Memory B cell (primary cell): ENCODE results near the gene SLC1A4.
"Not testable (repeated sequence)": the region's sequence is repeated elsewhere in the genome, so short reads cannot be mapped to it uniquely, and the experiment has no call there.

Experiments used
- ATAC-seq: fragments of 150-1000 bp; cut with Tn5 transposase; 2 replicates; pipeline ENCODE4 v1.10.0; 2021; ENCODE audit warnings: low read depth, mild to moderate bottlenecking, moderate library complexity
- DNase-seq, 2 donors: peaks; one replicate each; pipeline ENCODE4 v3.0.0; 2022; ENCODE audit warnings: low spot score in 2 of 2
- H3K27ac Mint-ChIP-seq: one replicate; pipeline ENCODE4 v1.8.0; 2022; ENCODE audit warnings: mild to moderate bottlenecking, moderate library complexity, mixed read lengths
- H3K27me3 Mint-ChIP-seq: one replicate; pipeline ENCODE4 v1.8.0; 2022; ENCODE audit warnings: mixed read lengths
- H3K36me3 Mint-ChIP-seq: one replicate; pipeline ENCODE4 v1.8.0; 2022; ENCODE audit warnings: mild to moderate bottlenecking, mixed read lengths
- H3K4me1 Mint-ChIP-seq: one replicate; pipeline ENCODE4 v1.8.0; 2022; ENCODE audit warnings: mixed read lengths
- H3K4me3 Mint-ChIP-seq: one replicate; pipeline ENCODE4 v1.8.0; 2022; ENCODE audit warnings: mild to moderate bottlenecking, moderate library complexity, mixed read lengths
- H3K9me3 Mint-ChIP-seq: one replicate; pipeline ENCODE4 v1.8.0; 2022; ENCODE audit warnings: mixed read lengths

The SLC1A4 gene

GRCh38 chr2:65019675-65020195 is 30.5 kb downstream of the SLC1A4 start:
- H3K27ac Mint-ChIP-seq = peak overlapping the region; percentile 11
- peaks cover 18% of the 10 kb centered on the region for H3K4me1 Mint-ChIP-seq
- H3K27me3 Mint-ChIP-seq = no peaks in the 10 kb centered on the region
- H3K9me3 Mint-ChIP-seq = no peaks in the 10 kb centered on the region
- DNase-seq = no peak
- peaks cover 18% of the 10 kb centered on the region for H3K36me3 Mint-ChIP-seq
- no peak for ATAC-seq
- no peak overlapping the region for H3K4me3 Mint-ChIP-seq

- H3K27me3 Mint-ChIP-seq, H3K4me3 Mint-ChIP-seq: not testable (repeated sequence)
Observed at GRCh38 chr2:65020251-65020650, 31.1 kb downstream of the SLC1A4 start.

GRCh38 chr2:65020943-65021528 is 31.8 kb downstream of the SLC1A4 start:
- no peak overlapping the region for H3K27ac Mint-ChIP-seq
- ATAC-seq (no peak), DNase-seq (no peak)
- H3K36me3 Mint-ChIP-seq = peaks cover 18% of the 10 kb centered on the region
- no peak overlapping the region for H3K4me3 Mint-ChIP-seq
- H3K9me3 Mint-ChIP-seq = no peaks in the 10 kb centered on the region
- no peaks in the 10 kb centered on the region for H3K27me3 Mint-ChIP-seq
- H3K4me1 Mint-ChIP-seq = peaks cover 21% of the 10 kb centered on the region

More at GRCh38 chr2:65020251-65020650, 31.1 kb downstream of the SLC1A4 start:
- Mint-ChIP-seq H3K4me1 (peaks cover 14% of the 10 kb centered on the region), H3K36me3 (peaks cover 18% of the 10 kb centered on the region)
- ATAC-seq, DNase-seq, H3K27ac Mint-ChIP-seq, H3K9me3 Mint-ChIP-seq: not testable (repeated sequence)

- no peak overlapping the region for H3K4me3 Mint-ChIP-seq
- H3K27ac Mint-ChIP-seq = no peak overlapping the region
Observed at GRCh38 chr2:65021709-65022108, 32.5 kb downstream of the SLC1A4 start.

GRCh38 chr2:65022189-65022588 is 33.0 kb downstream of the SLC1A4 start:
- H3K27me3 Mint-ChIP-seq = no peaks in the 10 kb centered on the region
- H3K4me1 Mint-ChIP-seq = peaks cover 21% of the 10 kb centered on the region
- H3K36me3 Mint-ChIP-seq = peaks cover 16% of the 10 kb centered on the region
- H3K4me3 Mint-ChIP-seq = no peak overlapping the region
- H3K27ac Mint-ChIP-seq = no peak overlapping the region
- ATAC-seq = no peak
- H3K9me3 Mint-ChIP-seq = no peaks in the 10 kb centered on the region
- no peak for DNase-seq

More at GRCh38 chr2:65021709-65022108, 32.5 kb downstream of the SLC1A4 start:
- no peaks in the 10 kb centered on the region for H3K27me3 Mint-ChIP-seq
- DNase-seq = no peak
- peaks cover 17% of the 10 kb centered on the region for H3K36me3 Mint-ChIP-seq
- no peaks in the 10 kb centered on the region for H3K9me3 Mint-ChIP-seq
- no peak for ATAC-seq
- peaks cover 22% of the 10 kb centered on the region for H3K4me1 Mint-ChIP-seq

- H3K27ac Mint-ChIP-seq = peak overlapping the region; percentile 58
- H3K27me3 Mint-ChIP-seq = no peaks in the 10 kb centered on the region
- peaks cover 14% of the 10 kb centered on the region for H3K36me3 Mint-ChIP-seq
- DNase-seq = no peak
- no peak overlapping the region for H3K4me3 Mint-ChIP-seq
- ATAC-seq = no peak
- peaks cover 20% of the 10 kb centered on the region for H3K4me1 Mint-ChIP-seq
- H3K9me3 Mint-ChIP-seq = no peaks in the 10 kb centered on the region
Observed at GRCh38 chr2:65023742-65024141, 34.5 kb downstream of the SLC1A4 start.

GRCh38 chr2:65024149-65024829 is 35.1 kb downstream of the SLC1A4 start:
- H3K4me1 Mint-ChIP-seq = peaks cover 20% of the 10 kb centered on the region
- H3K27me3 Mint-ChIP-seq = no peaks in the 10 kb centered on the region
- peaks cover 9% of the 10 kb centered on the region for H3K36me3 Mint-ChIP-seq
- ATAC-seq (no peak), DNase-seq (no peak)
- H3K4me3 Mint-ChIP-seq = no peak overlapping the region
- H3K27ac Mint-ChIP-seq = no peak overlapping the region
- no peaks in the 10 kb centered on the region for H3K9me3 Mint-ChIP-seq

- peaks cover 9% of the 10 kb centered on the region for H3K36me3 Mint-ChIP-seq
- H3K4me1 Mint-ChIP-seq = peaks cover 23% of the 10 kb centered on the region
- H3K4me3 Mint-ChIP-seq = peak overlapping the region; percentile 53
- peak overlapping the region; percentile 96 for H3K27ac Mint-ChIP-seq
- ATAC-seq = peak; percentile 16
- no peaks in the 10 kb centered on the region for H3K27me3 Mint-ChIP-seq
- H3K9me3 Mint-ChIP-seq = no peaks in the 10 kb centered on the region
- no peak for DNase-seq
Observed at GRCh38 chr2:65025453-65026123, 36.4 kb downstream of the SLC1A4 start.

GRCh38 chr2:65026154-65026553 is 37.0 kb downstream of the SLC1A4 start:
- no peak for DNase-seq
- no peak for ATAC-seq
- H3K36me3 Mint-ChIP-seq = peaks cover 9% of the 10 kb centered on the region
- no peaks in the 10 kb centered on the region for H3K9me3 Mint-ChIP-seq
- H3K27ac Mint-ChIP-seq = peak overlapping the region; percentile 96
- H3K4me3 Mint-ChIP-seq = peak overlapping the region; percentile 53
- no peaks in the 10 kb centered on the region for H3K27me3 Mint-ChIP-seq
- H3K4me1 Mint-ChIP-seq = peaks cover 29% of the 10 kb centered on the region

- ATAC-seq (peak; percentile 67), DNase-seq (peak; percentile 53 to 57)
- Mint-ChIP-seq H3K4me3 (no peak overlapping the region), H3K27ac (peak overlapping the region; percentile 96), H3K27me3 (no peaks in the 10 kb centered on the region), H3K4me1 (peaks cover 36% of the 10 kb centered on the region), H3K9me3 (no peaks in the 10 kb centered on the region), H3K36me3 (peaks cover 9% of the 10 kb centered on the region)
Observed at GRCh38 chr2:65026704-65027464, 37.7 kb downstream of the SLC1A4 start.

GRCh38 chr2:65027616-65028244 is 38.5 kb downstream of the SLC1A4 start:
- Mint-ChIP-seq H3K4me3 (no peak overlapping the region), H3K27ac (peak overlapping the region; percentile 96), H3K9me3 (no peaks in the 10 kb centered on the region), H3K4me1 (peaks cover 44% of the 10 kb centered on the region), H3K36me3 (peaks cover 8% of the 10 kb centered on the region), H3K27me3 (no peaks in the 10 kb centered on the region)
- no peak for ATAC-seq
- DNase-seq = no peak

GRCh38 chr2:65030476-65031332 is 41.5 kb downstream of the SLC1A4 start:
- peak overlapping the region; percentile 86 for H3K4me3 Mint-ChIP-seq
- ATAC-seq (peak; percentile 68), DNase-seq (peak in 1 of 2 donors; percentile 58)
- H3K9me3 Mint-ChIP-seq = no peaks in the 10 kb centered on the region
- H3K4me1 Mint-ChIP-seq = peaks cover 48% of the 10 kb centered on the region
- H3K27me3 Mint-ChIP-seq = no peaks in the 10 kb centered on the region
- peak overlapping the region; percentile 94 for H3K27ac Mint-ChIP-seq
- H3K36me3 Mint-ChIP-seq = peaks cover 7% of the 10 kb centered on the region
